GM23338 (cell line): ENCODE results near the gene TRIM37.

Source experiments
- CREB1 ChIP-seq: fragments of 250-450 bp; sonication (Bioruptor Pico); IDR thresholded peaks from 2 replicates; pipeline ENCODE4 v1.5.0; 2020; ENCODE audit warnings: low read depth, mild to moderate bottlenecking, moderate library complexity
- EZH2 ChIP-seq: fragments of 200-600 bp; sonication (generic); IDR thresholded peaks from one replicate; pipeline ENCODE4 v1.8.0; 2017; ENCODE audit warnings: antibody characterized with exemption, mild to moderate bottlenecking, low read depth; ENCODE audit not compliant: unreplicated experiment
- EZH2phosphoT487 ChIP-seq: fragments of 200-600 bp; sonication (generic); IDR thresholded peaks from one replicate; pipeline ENCODE4 v1.8.1; 2018; ENCODE audit warnings: antibody characterized with exemption; ENCODE audit not compliant: unreplicated experiment
- NANOG ChIP-seq: IDR thresholded peaks from 2 replicates; pipeline ENCODE4 v1.6.1; 2016; ENCODE audit warnings: antibody characterized with exemption, borderline replicate concordance
- POLR2AphosphoS5 ChIP-seq: IDR thresholded peaks from 2 replicates; pipeline ENCODE4 v1.6.1; 2016; ENCODE audit warnings: antibody characterized with exemption, low read depth
- STAT1 ChIP-seq: IDR thresholded peaks from one replicate; pipeline ENCODE4 v1.6.1; 2016; ENCODE audit warnings: antibody characterized with exemption; ENCODE audit not compliant: unreplicated experiment
- TF ChIP-seq, protein P1 (sequence below), 2 experiments: fragments of 200-600 bp in 1 of 2; sonication (generic) in 1 of 2; conservative IDR thresholded peaks; 2 replicates each; pipeline versions ENCODE4 v1.5.1 to v1.6.1; 2016 to 2017; ENCODE audit warnings: antibody characterized with exemption in 2 of 2, low read depth in 2 of 2, mild to moderate bottlenecking in 2 of 2, moderate library complexity in 1 of 2
- TF ChIP-seq, protein P2 (sequence below): IDR thresholded peaks from one replicate; pipeline ENCODE4 v1.6.1; 2018; ENCODE audit warnings: antibody characterized with exemption; ENCODE audit not compliant: unreplicated experiment

DNA sequence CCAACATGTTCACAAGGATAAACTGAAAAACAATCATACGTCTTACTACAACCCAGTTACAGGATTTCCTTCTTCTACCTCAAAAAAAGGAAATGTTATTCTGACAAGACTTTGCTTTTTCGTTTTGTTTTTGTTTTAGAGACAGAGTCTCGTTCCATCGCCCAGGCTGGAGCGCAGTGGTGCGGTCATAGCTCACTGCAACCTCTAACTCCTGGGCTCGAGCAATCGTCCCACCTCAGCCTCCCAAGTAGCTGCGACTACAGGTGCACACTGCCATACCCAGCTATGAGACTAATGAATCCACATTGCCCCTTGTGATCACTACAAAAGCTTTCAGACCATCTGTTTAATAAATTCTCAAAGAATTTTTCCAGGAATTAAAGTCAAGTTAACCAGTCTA lies 8.8 kb upstream of the TRIM37 start:
- TF ChIP-seq STAT1 (no peak), NANOG (no peak), EZH2phosphoT487 (no peak), EZH2 (no peak), POLR2AphosphoS5 (no peak), CREB1 (CRISPR knock-in tag) (no peak)
- TF ChIP-seq, protein P1, sequence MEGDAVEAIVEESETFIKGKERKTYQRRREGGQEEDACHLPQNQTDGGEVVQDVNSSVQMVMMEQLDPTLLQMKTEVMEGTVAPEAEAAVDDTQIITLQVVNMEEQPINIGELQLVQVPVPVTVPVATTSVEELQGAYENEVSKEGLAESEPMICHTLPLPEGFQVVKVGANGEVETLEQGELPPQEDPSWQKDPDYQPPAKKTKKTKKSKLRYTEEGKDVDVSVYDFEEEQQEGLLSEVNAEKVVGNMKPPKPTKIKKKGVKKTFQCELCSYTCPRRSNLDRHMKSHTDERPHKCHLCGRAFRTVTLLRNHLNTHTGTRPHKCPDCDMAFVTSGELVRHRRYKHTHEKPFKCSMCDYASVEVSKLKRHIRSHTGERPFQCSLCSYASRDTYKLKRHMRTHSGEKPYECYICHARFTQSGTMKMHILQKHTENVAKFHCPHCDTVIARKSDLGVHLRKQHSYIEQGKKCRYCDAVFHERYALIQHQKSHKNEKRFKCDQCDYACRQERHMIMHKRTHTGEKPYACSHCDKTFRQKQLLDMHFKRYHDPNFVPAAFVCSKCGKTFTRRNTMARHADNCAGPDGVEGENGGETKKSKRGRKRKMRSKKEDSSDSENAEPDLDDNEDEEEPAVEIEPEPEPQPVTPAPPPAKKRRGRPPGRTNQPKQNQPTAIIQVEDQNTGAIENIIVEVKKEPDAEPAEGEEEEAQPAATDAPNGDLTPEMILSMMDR (conservative IDR thresholded peaks at IDR 0.05; ENCODE audit: low read depth in 2 of 2), result no peak
- TF ChIP-seq, protein P2, sequence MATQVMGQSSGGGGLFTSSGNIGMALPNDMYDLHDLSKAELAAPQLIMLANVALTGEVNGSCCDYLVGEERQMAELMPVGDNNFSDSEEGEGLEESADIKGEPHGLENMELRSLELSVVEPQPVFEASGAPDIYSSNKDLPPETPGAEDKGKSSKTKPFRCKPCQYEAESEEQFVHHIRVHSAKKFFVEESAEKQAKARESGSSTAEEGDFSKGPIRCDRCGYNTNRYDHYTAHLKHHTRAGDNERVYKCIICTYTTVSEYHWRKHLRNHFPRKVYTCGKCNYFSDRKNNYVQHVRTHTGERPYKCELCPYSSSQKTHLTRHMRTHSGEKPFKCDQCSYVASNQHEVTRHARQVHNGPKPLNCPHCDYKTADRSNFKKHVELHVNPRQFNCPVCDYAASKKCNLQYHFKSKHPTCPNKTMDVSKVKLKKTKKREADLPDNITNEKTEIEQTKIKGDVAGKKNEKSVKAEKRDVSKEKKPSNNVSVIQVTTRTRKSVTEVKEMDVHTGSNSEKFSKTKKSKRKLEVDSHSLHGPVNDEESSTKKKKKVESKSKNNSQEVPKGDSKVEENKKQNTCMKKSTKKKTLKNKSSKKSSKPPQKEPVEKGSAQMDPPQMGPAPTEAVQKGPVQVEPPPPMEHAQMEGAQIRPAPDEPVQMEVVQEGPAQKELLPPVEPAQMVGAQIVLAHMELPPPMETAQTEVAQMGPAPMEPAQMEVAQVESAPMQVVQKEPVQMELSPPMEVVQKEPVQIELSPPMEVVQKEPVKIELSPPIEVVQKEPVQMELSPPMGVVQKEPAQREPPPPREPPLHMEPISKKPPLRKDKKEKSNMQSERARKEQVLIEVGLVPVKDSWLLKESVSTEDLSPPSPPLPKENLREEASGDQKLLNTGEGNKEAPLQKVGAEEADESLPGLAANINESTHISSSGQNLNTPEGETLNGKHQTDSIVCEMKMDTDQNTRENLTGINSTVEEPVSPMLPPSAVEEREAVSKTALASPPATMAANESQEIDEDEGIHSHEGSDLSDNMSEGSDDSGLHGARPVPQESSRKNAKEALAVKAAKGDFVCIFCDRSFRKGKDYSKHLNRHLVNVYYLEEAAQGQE, result no peak
